Keratinocyte (primary cell): ENCODE results near the gene IGF1R. TPM values are rescaled to one million over a fixed set of nuclear protein-coding genes. Genes with fewer than 3 reads are reported as not detected.

Experiments
- DNase-seq: peaks from one replicate; pipeline ENCODE4 v3.0.0-alpha.2; 2011; ENCODE audit warnings: low read depth, missing footprints, low spot score
- FAIRE-seq: peaks from 2 replicates; lab custom pipeline; 2011; peaks lifted over from hg19 to GRCh38; lab: Jason Lieb, UNC
- H2AFZ ChIP-seq: 2 replicates; pipeline ENCODE4 v1.6.0; 2012; ENCODE audit warnings: low read length, control low read depth, inconsistent platforms; ENCODE audit not compliant: control insufficient read depth
- H3K27ac ChIP-seq: 2 replicates; pipeline ENCODE4 v1.5.1; 2011; ENCODE audit warnings: low read length; ENCODE audit not compliant: control insufficient read depth, insufficient read depth
- H3K27me3 ChIP-seq: 3 replicates; pipeline ENCODE4 v1.6.0; 2011; ENCODE audit warnings: low read length; ENCODE audit not compliant: control insufficient read depth, insufficient read depth; ENCODE audit errors: extremely low read depth
- H3K36me3 ChIP-seq, 2 experiments: 2 replicates in 1 of 2; 3 replicates in 1 of 2; pipeline ENCODE4 v1.5.1; 2011; ENCODE audit warnings: low read length in 2 of 2, mild to moderate bottlenecking in 1 of 2; ENCODE audit not compliant: control insufficient read depth in 2 of 2, insufficient read depth in 2 of 2; ENCODE audit errors: extremely low read depth in 1 of 2
- H3K4me1 ChIP-seq: 3 replicates; pipeline ENCODE4 v1.5.1; 2011; ENCODE audit warnings: low read length; ENCODE audit not compliant: control insufficient read depth, insufficient read depth; ENCODE audit errors: extremely low read depth
- H3K4me2 ChIP-seq: 3 replicates; pipeline ENCODE4 v1.6.0; 2011; ENCODE audit warnings: low read depth, low read length; ENCODE audit not compliant: control insufficient read depth, insufficient read depth; ENCODE audit errors: extremely low read depth
- H3K4me3 ChIP-seq, 3 experiments: fragments of 200-600 bp in 1 of 3; sonication (generic) in 1 of 3; 2 replicates in 2 of 3; 3 replicates in 1 of 3; pipeline ENCODE4 v1.5.1; 2011 to 2016; ENCODE audit warnings: low read length in 3 of 3, mild to moderate bottlenecking in 3 of 3, control low read depth in 2 of 3, inconsistent platforms in 1 of 3, low read depth in 1 of 3, mixed read lengths in 1 of 3, mixed run types in 1 of 3, moderate library complexity in 1 of 3; ENCODE audit not compliant: control insufficient read depth in 2 of 3, insufficient read depth in 2 of 3; ENCODE audit errors: extremely low read depth in 1 of 3
- H3K79me2 ChIP-seq: 2 replicates; pipeline ENCODE4 v1.6.0; 2012; ENCODE audit warnings: low read length; ENCODE audit not compliant: control insufficient read depth, insufficient read depth
- H3K9ac ChIP-seq: 3 replicates; pipeline ENCODE4 v1.6.0; 2011; ENCODE audit warnings: low read length; ENCODE audit not compliant: control insufficient read depth, insufficient read depth; ENCODE audit errors: extremely low read depth
- H3K9me1 ChIP-seq: 3 replicates; pipeline ENCODE4 v1.6.0; 2011; ENCODE audit warnings: low read length; ENCODE audit not compliant: control insufficient read depth, insufficient read depth; ENCODE audit errors: extremely low read depth
- H3K9me3 ChIP-seq: 2 replicates; pipeline ENCODE4 v1.5.1; 2012; ENCODE audit warnings: low read depth, low read length; ENCODE audit not compliant: control insufficient read depth
- H4K20me1 ChIP-seq: 3 replicates; pipeline ENCODE4 v1.6.0; 2011; ENCODE audit warnings: low read length; ENCODE audit not compliant: control insufficient read depth, insufficient read depth; ENCODE audit errors: extremely low read depth
- EZH2 ChIP-seq: IDR thresholded peaks from one replicate; pipeline ENCODE4 v1.6.1; 2012; ENCODE audit warnings: inconsistent platforms, mild to moderate bottlenecking, low read length, moderate library complexity
- dilution Hi-C: fragments of 300-500 bp; cut with MboI; formaldehyde crosslinking; loops from one replicate; pipeline ENCODE4 v1.7.0; 2020; ENCODE audit warnings: low sequenced_read_pairs; ENCODE audit not compliant: extremely low pct_ligation_motif_present
- polyA plus RNA-seq, 5 experiments: library from polyadenylated mRNA; depleted of rRNA in 3 of 5; stranded (reverse) in 3 of 5; stranded (forward) in 1 of 5; unstranded in 1 of 5; fragments of >200 nt; gene quantifications; 1 replicate in 1 of 5; 2 replicates in 3 of 5; 3 replicates in 1 of 5; pipeline versions ENCODE4 v1.2.1 to v1.2.3, GENCODE V29; 2011 to 2012; ENCODE audit warnings: missing spikeins in 2 of 5, low read depth in 1 of 5, low replicate concordance in 1 of 5
- TF ChIP-seq, protein P1 (sequence below), 3 experiments: IDR thresholded peaks in 1 of 3; conservative IDR thresholded peaks in 1 of 3; optimal IDR thresholded peaks in 1 of 3; 2 replicates in 2 of 3; 3 replicates in 1 of 3; pipeline versions ENCODE3 to v1.5.1; 2011; ENCODE audit warnings: low read length in 3 of 3, mild to moderate bottlenecking in 3 of 3, moderate library complexity in 2 of 3, control low read depth in 1 of 3, inconsistent platforms in 1 of 3; ENCODE audit not compliant: insufficient read depth in 2 of 3; ENCODE audit errors: extremely low read depth in 1 of 3

Gene IGF1R
- polyA plus RNA-seq, 1 donor (not counting 4 experiments of a cell fraction or from before 2014, with no cell fraction given), result 14.5 TPM

DNA sequence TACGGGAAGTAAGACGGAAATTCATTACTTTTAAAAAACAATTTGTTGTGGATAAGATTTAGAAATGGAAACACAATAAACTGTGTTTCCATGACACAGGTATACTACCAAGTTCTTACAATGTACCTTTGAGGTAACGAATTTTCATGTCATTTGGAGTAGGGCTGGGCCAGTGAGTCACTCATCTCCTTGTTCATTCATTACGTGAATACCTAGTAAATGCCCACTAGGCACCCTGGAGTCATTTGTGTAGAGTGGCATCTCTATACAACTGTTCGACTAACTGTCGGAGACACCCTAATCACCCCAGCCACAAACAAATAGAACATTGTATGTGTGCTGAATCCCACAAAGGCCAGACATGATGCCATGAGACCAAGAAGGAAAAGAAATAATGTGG lies 94.8 kb downstream of the IGF1R start:
- DNase-seq (no peak), FAIRE-seq (peak; percentile 60)
- no peak for TF ChIP-seq EZH2
- TF ChIP-seq, protein P1, sequence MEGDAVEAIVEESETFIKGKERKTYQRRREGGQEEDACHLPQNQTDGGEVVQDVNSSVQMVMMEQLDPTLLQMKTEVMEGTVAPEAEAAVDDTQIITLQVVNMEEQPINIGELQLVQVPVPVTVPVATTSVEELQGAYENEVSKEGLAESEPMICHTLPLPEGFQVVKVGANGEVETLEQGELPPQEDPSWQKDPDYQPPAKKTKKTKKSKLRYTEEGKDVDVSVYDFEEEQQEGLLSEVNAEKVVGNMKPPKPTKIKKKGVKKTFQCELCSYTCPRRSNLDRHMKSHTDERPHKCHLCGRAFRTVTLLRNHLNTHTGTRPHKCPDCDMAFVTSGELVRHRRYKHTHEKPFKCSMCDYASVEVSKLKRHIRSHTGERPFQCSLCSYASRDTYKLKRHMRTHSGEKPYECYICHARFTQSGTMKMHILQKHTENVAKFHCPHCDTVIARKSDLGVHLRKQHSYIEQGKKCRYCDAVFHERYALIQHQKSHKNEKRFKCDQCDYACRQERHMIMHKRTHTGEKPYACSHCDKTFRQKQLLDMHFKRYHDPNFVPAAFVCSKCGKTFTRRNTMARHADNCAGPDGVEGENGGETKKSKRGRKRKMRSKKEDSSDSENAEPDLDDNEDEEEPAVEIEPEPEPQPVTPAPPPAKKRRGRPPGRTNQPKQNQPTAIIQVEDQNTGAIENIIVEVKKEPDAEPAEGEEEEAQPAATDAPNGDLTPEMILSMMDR (optimal IDR thresholded peaks at IDR 0.05 in 1 of 3, IDR thresholded peaks at IDR 0.05 in 1 of 3, conservative IDR thresholded peaks at IDR 0.05 in 1 of 3; ENCODE audit: extremely low read depth in 1 of 3, insufficient read depth in 2 of 3, low read length in 3 of 3), result no peak
- no peaks in the 10 kb centered on the region for H3K27me3 ChIP-seq
- no peaks in the 10 kb centered on the region for H3K36me3 ChIP-seq
- no peaks in the 10 kb centered on the region for H3K9me3 ChIP-seq
- H3K4me2 ChIP-seq, result peak overlapping the region; percentile 44
- H4K20me1 ChIP-seq, result no peaks in the 10 kb centered on the region
- dilution Hi-C loops, result no loop called here
- no peak overlapping the region for H3K9ac ChIP-seq
- H2AFZ ChIP-seq, result no peak overlapping the region
- H3K4me3 ChIP-seq, result no peak overlapping the region
- no peaks in the 10 kb centered on the region for H3K9me1 ChIP-seq
- H3K79me2 ChIP-seq, result peaks cover 85% of the 10 kb centered on the region
- H3K4me1 ChIP-seq, result peaks cover 44% of the 10 kb centered on the region
- H3K27ac ChIP-seq, result peak overlapping the region; percentile 62

DNA sequence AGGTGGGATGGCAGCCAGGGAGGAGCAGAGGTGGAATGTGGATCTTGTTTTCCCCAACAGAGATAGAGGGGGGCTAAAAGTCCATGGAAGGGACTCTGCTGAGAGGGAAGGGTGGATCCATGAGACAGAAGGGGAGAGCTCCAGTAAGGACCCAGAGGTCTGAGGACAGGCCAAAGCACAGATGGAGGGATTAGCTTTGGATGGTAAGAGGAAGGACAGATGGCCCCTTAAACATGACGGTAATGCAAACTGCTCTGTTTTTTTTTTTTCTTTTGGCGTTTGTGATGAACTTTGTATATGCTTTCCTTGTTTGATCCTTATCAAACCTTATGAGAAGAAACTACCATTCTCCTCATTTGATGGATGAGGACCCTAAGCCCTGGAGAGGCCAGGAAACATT lies 96.2 kb downstream of the IGF1R start:
- dilution Hi-C loops, result no loop called here
- Histone ChIP-seq H4K20me1 (no peaks in the 10 kb centered on the region), H3K9me3 (no peaks in the 10 kb centered on the region), H3K27me3 (no peaks in the 10 kb centered on the region), H3K9ac (no peak overlapping the region), H3K4me3 (no peak overlapping the region), H3K79me2 (peaks cover 85% of the 10 kb centered on the region), H3K4me2 (peak overlapping the region; percentile 84), H3K4me1 (peaks cover 44% of the 10 kb centered on the region), H2AFZ (no peak overlapping the region), H3K27ac (peak overlapping the region; percentile 88), H3K9me1 (no peaks in the 10 kb centered on the region), H3K36me3 (no peaks in the 10 kb centered on the region)
- FAIRE-seq (peak; percentile 23), DNase-seq (no peak)
- TF ChIP-seq, protein P1 (optimal IDR thresholded peaks at IDR 0.05 in 1 of 3, IDR thresholded peaks at IDR 0.05 in 1 of 3, conservative IDR thresholded peaks at IDR 0.05 in 1 of 3; ENCODE audit: extremely low read depth in 1 of 3, insufficient read depth in 2 of 3, low read length in 3 of 3), result no peak
- TF ChIP-seq EZH2, result no peak
